MM.1S (cell line): ENCODE data around the gene NBAS.

Experiments
- CTCF ChIP-seq: fragments of 300-600 bp; sonication (generic); IDR thresholded peaks from 2 replicates; pipeline ENCODE4 v1.5.1; 2016; ENCODE audit warnings: antibody characterized with exemption, low read length, mixed read lengths
- EZH2 ChIP-seq: fragments of 300-600 bp; sonication (generic); optimal IDR thresholded peaks from 2 replicates; pipeline ENCODE3; 2017; ENCODE audit warnings: low read depth, mild to moderate bottlenecking, antibody characterized with exemption, low read length, mixed read lengths

GRCh38 chr2:15596350-15596749, 35.2 kb upstream of the NBAS start:
- no peak for TF ChIP-seq CTCF
- TF ChIP-seq EZH2 = no peak
